Measurements from ENCODE around the gene PACRG.
"Not testable (repeated sequence)": the region's sequence is repeated elsewhere in the genome, so short reads cannot be mapped to it uniquely, and the experiment has no call there.

PACRG gene

GRCh38 chr6:162983234-162983633 lies 255.5 kb downstream of the PACRG start:
- H3K79me1 ChIP-seq (replicated peaks; ENCODE audit: low read length, poor library complexity, severe bottlenecking); H3K23ac ChIP-seq (ENCODE audit: low read length in 2 of 2); H3K4me1 ChIP-seq (ENCODE audit: control insufficient read depth, insufficient read depth, low read depth, low read length); H2BK15ac ChIP-seq (ENCODE audit: low read depth, poor library complexity, severe bottlenecking); H3K18ac ChIP-seq (ENCODE audit: low read depth in 1 of 2, low read length in 2 of 2); H3K4ac ChIP-seq (ENCODE audit: low read depth in 1 of 2, low read length in 2 of 2); H2AFZ ChIP-seq (ENCODE audit: low read depth, low read length); H3K27ac ChIP-seq (ENCODE audit: low read length, poor library complexity, severe bottlenecking); H2AK5ac ChIP-seq (ENCODE audit: low read length, severe bottlenecking); H3K14ac ChIP-seq (ENCODE audit: low read length in 2 of 2); H2BK120ac ChIP-seq (ENCODE audit: low read depth, low read length); H3K4me3 ChIP-seq (ENCODE audit: insufficient read depth in 1 of 2, low read depth in 1 of 2, low read length in 2 of 2); H4K91ac ChIP-seq (ENCODE audit: low read length); DNase-seq; H3K36me3 ChIP-seq (ENCODE audit: control insufficient read depth in 1 of 2, insufficient read depth in 2 of 2, low read depth in 1 of 2, low read length in 2 of 2); H2BK12ac ChIP-seq (ENCODE audit: low read length in 2 of 2); H4K8ac ChIP-seq (ENCODE audit: low read length); H3K4me2 ChIP-seq (ENCODE audit: low read length, poor library complexity, severe bottlenecking); H2BK5ac ChIP-seq (ENCODE audit: low read depth, low read length, poor library complexity, severe bottlenecking); H3K9ac ChIP-seq (ENCODE audit: low read length); H3K27me3 ChIP-seq (ENCODE audit: control insufficient read depth in 1 of 2, insufficient read depth in 1 of 2, low read length in 2 of 2): not testable (repeated sequence)
- H3K9me3 ChIP-seq (ENCODE audit: control insufficient read depth, low read length) = peaks cover 29% of the 10 kb centered on the region
- WGBS = 96% methylated on average over 1 of the region's 1 CpG

DNA sequence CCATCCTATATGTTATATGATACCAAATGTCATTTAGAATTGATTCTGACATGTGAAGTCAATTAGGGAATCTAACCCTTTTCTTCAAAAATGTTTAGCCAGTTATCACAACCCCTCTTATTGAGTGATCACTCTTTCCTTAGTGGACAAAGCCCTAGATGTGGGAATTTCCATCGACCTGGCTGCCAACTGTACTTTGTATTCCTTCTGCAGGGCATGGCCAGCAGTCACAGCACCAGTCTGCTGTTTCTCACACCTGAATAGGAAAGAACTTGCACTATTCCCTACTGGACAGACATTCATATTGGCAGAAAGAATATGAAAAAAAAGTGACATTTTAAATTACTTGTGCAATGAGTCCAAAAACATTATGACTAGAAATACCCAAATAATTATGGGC lies 271.0 kb downstream of the PACRG start:
- Histone ChIP-seq H2BK5ac (ENCODE audit: low read depth, low read length, poor library complexity, severe bottlenecking) (no peak overlapping the region), H3K14ac (ENCODE audit: low read length in 2 of 2) (no peak overlapping the region), H3K36me3 (ENCODE audit: control insufficient read depth in 1 of 2, insufficient read depth in 2 of 2, low read depth in 1 of 2, low read length in 2 of 2) (no peaks in the 10 kb centered on the region), H3K9ac (ENCODE audit: low read length) (no peak overlapping the region), H3K9me3 (ENCODE audit: control insufficient read depth, low read length) (no peaks in the 10 kb centered on the region), H2BK12ac (ENCODE audit: low read length in 2 of 2) (no peak overlapping the region), H3K4me2 (ENCODE audit: low read length, poor library complexity, severe bottlenecking) (no peak overlapping the region), H3K18ac (ENCODE audit: low read depth in 1 of 2, low read length in 2 of 2) (no peak overlapping the region), H3K27me3 (ENCODE audit: control insufficient read depth in 1 of 2, insufficient read depth in 1 of 2, low read length in 2 of 2) (no peaks in the 10 kb centered on the region), H2AK5ac (ENCODE audit: low read length, severe bottlenecking) (no peak overlapping the region), H3K4ac (ENCODE audit: low read depth in 1 of 2, low read length in 2 of 2) (no peak overlapping the region), H3K27ac (ENCODE audit: low read length, poor library complexity, severe bottlenecking) (no peak overlapping the region), H2BK15ac (ENCODE audit: low read depth, poor library complexity, severe bottlenecking) (no peak overlapping the region), H3K4me1 (ENCODE audit: control insufficient read depth, insufficient read depth, low read depth, low read length) (no peaks in the 10 kb centered on the region), H3K23ac (ENCODE audit: low read length in 2 of 2) (no peak overlapping the region), H3K79me1 (replicated peaks; ENCODE audit: low read length, poor library complexity, severe bottlenecking) (no peaks in the 10 kb centered on the region), H2BK120ac (ENCODE audit: low read depth, low read length) (no peak overlapping the region), H2AFZ (ENCODE audit: low read depth, low read length) (no peak overlapping the region), H4K91ac (ENCODE audit: low read length) (no peak overlapping the region), H4K8ac (ENCODE audit: low read length) (no peak overlapping the region), H3K4me3 (ENCODE audit: insufficient read depth in 1 of 2, low read depth in 1 of 2, low read length in 2 of 2) (no peak overlapping the region)
- DNase-seq = no peak
- WGBS = 63% methylated on average over 1 of the region's 1 CpG

GRCh38 chr6:162999575-163000285 lies 272.0 kb downstream of the PACRG start:
- DNase-seq = peak; percentile 63

DNA sequence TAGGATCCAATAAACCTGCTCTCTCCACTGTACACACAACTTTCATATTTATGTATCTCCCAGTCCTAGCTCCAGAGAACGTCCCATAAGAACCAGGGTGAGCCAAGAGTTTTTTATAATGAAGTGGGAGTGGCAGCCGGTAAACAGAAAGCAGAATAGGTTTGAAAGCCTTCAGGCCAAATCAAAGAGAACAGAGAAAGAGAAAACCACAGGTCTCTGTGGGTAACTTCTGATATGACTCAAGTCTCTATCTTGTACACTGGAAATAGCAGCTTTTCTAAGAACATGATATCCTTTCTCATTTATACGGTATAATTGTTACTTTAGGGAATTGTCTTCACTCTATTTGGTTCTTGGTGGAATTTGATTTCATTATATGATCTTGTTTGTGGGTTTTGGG lies 273.6 kb downstream of the PACRG start:
- Histone ChIP-seq H3K4ac (ENCODE audit: low read depth in 1 of 2, low read length in 2 of 2) (no peak overlapping the region), H2BK15ac (ENCODE audit: low read depth, poor library complexity, severe bottlenecking) (no peak overlapping the region), H3K4me1 (ENCODE audit: control insufficient read depth, insufficient read depth, low read depth, low read length) (no peaks in the 10 kb centered on the region), H2BK5ac (ENCODE audit: low read depth, low read length, poor library complexity, severe bottlenecking) (no peak overlapping the region), H4K91ac (ENCODE audit: low read length) (no peak overlapping the region), H3K4me3 (ENCODE audit: insufficient read depth in 1 of 2, low read depth in 1 of 2, low read length in 2 of 2) (no peak overlapping the region), H3K27me3 (ENCODE audit: control insufficient read depth in 1 of 2, insufficient read depth in 1 of 2, low read length in 2 of 2) (no peaks in the 10 kb centered on the region), H2BK12ac (ENCODE audit: low read length in 2 of 2) (no peak overlapping the region), H3K79me1 (replicated peaks; ENCODE audit: low read length, poor library complexity, severe bottlenecking) (no peaks in the 10 kb centered on the region), H3K4me2 (ENCODE audit: low read length, poor library complexity, severe bottlenecking) (no peak overlapping the region), H2AFZ (ENCODE audit: low read depth, low read length) (no peak overlapping the region), H3K18ac (ENCODE audit: low read depth in 1 of 2, low read length in 2 of 2) (no peak overlapping the region), H4K8ac (ENCODE audit: low read length) (no peak overlapping the region), H3K9me3 (ENCODE audit: control insufficient read depth, low read length) (no peaks in the 10 kb centered on the region), H2AK5ac (ENCODE audit: low read length, severe bottlenecking) (no peak overlapping the region), H3K9ac (ENCODE audit: low read length) (no peak overlapping the region), H3K23ac (ENCODE audit: low read length in 2 of 2) (no peak overlapping the region), H3K36me3 (ENCODE audit: control insufficient read depth in 1 of 2, insufficient read depth in 2 of 2, low read depth in 1 of 2, low read length in 2 of 2) (no peaks in the 10 kb centered on the region), H3K14ac (ENCODE audit: low read length in 2 of 2) (no peak overlapping the region), H2BK120ac (ENCODE audit: low read depth, low read length) (no peak overlapping the region), H3K27ac (ENCODE audit: low read length, poor library complexity, severe bottlenecking) (no peak overlapping the region)
- 85% methylated on average over 2 of the region's 3 CpGs for whole genome bisulfite sequencing
- DNase-seq = no peak

More at GRCh38 chr6:162999575-163000285, 272.0 kb downstream of the PACRG start:
- no peak overlapping the region for H3K4ac ChIP-seq (ENCODE audit: low read depth in 1 of 2, low read length in 2 of 2)
- no peak overlapping the region for H4K8ac ChIP-seq (ENCODE audit: low read length)
- no peak overlapping the region for H3K9ac ChIP-seq (ENCODE audit: low read length)
- H3K18ac ChIP-seq (ENCODE audit: low read depth in 1 of 2, low read length in 2 of 2) = no peak overlapping the region
- H2AFZ ChIP-seq (ENCODE audit: low read depth, low read length) = no peak overlapping the region
- no peaks in the 10 kb centered on the region for H3K79me1 ChIP-seq (replicated peaks; ENCODE audit: low read length, poor library complexity, severe bottlenecking)
- WGBS = 61% methylated on average over 4 of the region's 5 CpGs
- no peaks in the 10 kb centered on the region for H3K4me1 ChIP-seq (ENCODE audit: control insufficient read depth, insufficient read depth, low read depth, low read length)
- H2AK5ac ChIP-seq (ENCODE audit: low read length, severe bottlenecking) = no peak overlapping the region
- H3K27ac ChIP-seq (ENCODE audit: low read length, poor library complexity, severe bottlenecking) = no peak overlapping the region
- H3K14ac ChIP-seq (ENCODE audit: low read length in 2 of 2) = no peak overlapping the region
- no peaks in the 10 kb centered on the region for H3K9me3 ChIP-seq (ENCODE audit: control insufficient read depth, low read length)
- no peak overlapping the region for H2BK15ac ChIP-seq (ENCODE audit: low read depth, poor library complexity, severe bottlenecking)
- no peak overlapping the region for H4K91ac ChIP-seq (ENCODE audit: low read length)
- H3K4me2 ChIP-seq (ENCODE audit: low read length, poor library complexity, severe bottlenecking) = no peak overlapping the region
- H3K27me3 ChIP-seq (ENCODE audit: control insufficient read depth in 1 of 2, insufficient read depth in 1 of 2, low read length in 2 of 2) = no peaks in the 10 kb centered on the region
- H3K23ac ChIP-seq (ENCODE audit: low read length in 2 of 2) = no peak overlapping the region
- no peak overlapping the region for H2BK12ac ChIP-seq (ENCODE audit: low read length in 2 of 2)
- H3K36me3 ChIP-seq (ENCODE audit: control insufficient read depth in 1 of 2, insufficient read depth in 2 of 2, low read depth in 1 of 2, low read length in 2 of 2) = no peaks in the 10 kb centered on the region
- no peak overlapping the region for H2BK120ac ChIP-seq (ENCODE audit: low read depth, low read length)
- H2BK5ac ChIP-seq (ENCODE audit: low read depth, low read length, poor library complexity, severe bottlenecking) = no peak overlapping the region
- no peak overlapping the region for H3K4me3 ChIP-seq (ENCODE audit: insufficient read depth in 1 of 2, low read depth in 1 of 2, low read length in 2 of 2)
